SK-N-SH treated with all-trans-retinoic acid at 6 μM for 48 hours (cell line): ENCODE data around the gene BABAM1.

Experiments used
- ATAC-seq: fragments of 200-7000 bp; cut with Tn5 transposase; 3 replicates; pipeline ENCODE4 v1.9.1; 2020; ENCODE audit warnings: mild to moderate bottlenecking, moderate library complexity
- ARNTL ChIP-seq: fragments of 450-650 bp; formaldehyde crosslinking; IDR thresholded peaks from 2 replicates; pipeline ENCODE4 v1.5.0; 2020; ENCODE audit warnings: low read depth, mild to moderate bottlenecking, moderate library complexity, borderline replicate concordance
- BACH2 ChIP-seq: fragments of 250-450 bp; sonication (Bioruptor Pico); IDR thresholded peaks from 2 replicates; pipeline ENCODE4 v1.9.0; 2021; ENCODE audit warnings: mild to moderate bottlenecking, borderline replicate concordance
- CREB5 ChIP-seq: fragments of 250-450 bp; sonication (Bioruptor Pico); IDR thresholded peaks from 2 replicates; pipeline ENCODE4 v1.5.1; 2020; ENCODE audit warnings: low read depth, mild to moderate bottlenecking, moderate library complexity
- CSDC2 ChIP-seq: fragments of 250-450 bp; sonication (Bioruptor Pico); IDR thresholded peaks from 2 replicates; pipeline ENCODE4 v1.5.0; 2020; ENCODE audit warnings: mild to moderate bottlenecking, moderate library complexity
- CSRNP3 ChIP-seq: fragments of 250-450 bp; sonication (Bioruptor Pico); IDR thresholded peaks from 2 replicates; pipeline ENCODE4 v1.5.1; 2021; ENCODE audit warnings: mild to moderate bottlenecking, moderate library complexity
- ESRRG ChIP-seq: fragments of 250-450 bp; sonication (Bioruptor Pico); IDR thresholded peaks from 2 replicates; pipeline ENCODE4 v1.6.1; 2021; ENCODE audit warnings: mild to moderate bottlenecking
- GLIS3 ChIP-seq: fragments of 250-450 bp; sonication (Bioruptor Pico); IDR thresholded peaks from 2 replicates; pipeline ENCODE4 v1.5.0; 2020; ENCODE audit warnings: mild to moderate bottlenecking, moderate library complexity
- ISL1 ChIP-seq: fragments of 250-450 bp; sonication (Bioruptor Pico); IDR thresholded peaks from 2 replicates; pipeline ENCODE4 v2.1.2; 2022; ENCODE audit warnings: mild to moderate bottlenecking, moderate library complexity
- OSR1 ChIP-seq: fragments of 250-450 bp; sonication (Bioruptor Pico); IDR thresholded peaks from 2 replicates; pipeline ENCODE4 v1.8.0; 2022; ENCODE audit warnings: moderate library complexity, mild to moderate bottlenecking, inconsistent platforms
- PPARA ChIP-seq: fragments of 250-450 bp; sonication (Bioruptor Pico); IDR thresholded peaks from 2 replicates; pipeline ENCODE4 v1.5.0; 2020; ENCODE audit warnings: mild to moderate bottlenecking, borderline replicate concordance
- RARB ChIP-seq: fragments of 250-450 bp; sonication (Bioruptor Pico); IDR thresholded peaks from 2 replicates; pipeline ENCODE4 v1.8.0; 2021; ENCODE audit warnings: mild to moderate bottlenecking, moderate library complexity
- SNAI2 ChIP-seq: fragments of 250-450 bp; sonication (Bioruptor Pico); IDR thresholded peaks from 2 replicates; pipeline ENCODE4 v1.5.0; 2020; ENCODE audit warnings: mild to moderate bottlenecking, moderate library complexity
- TCF4 ChIP-seq: fragments of 250-450 bp; sonication (Bioruptor Pico); IDR thresholded peaks from 2 replicates; pipeline ENCODE4 v1.8.0; 2021; ENCODE audit warnings: mild to moderate bottlenecking, moderate library complexity, borderline replicate concordance
- TOX ChIP-seq: fragments of 250-450 bp; sonication (Bioruptor Pico); IDR thresholded peaks from 2 replicates; pipeline ENCODE4 v1.8.0; 2021; ENCODE audit warnings: mild to moderate bottlenecking, moderate library complexity, borderline replicate concordance
- TSHZ2 ChIP-seq: fragments of 250-450 bp; sonication (Bioruptor Pico); IDR thresholded peaks from 2 replicates; pipeline ENCODE4 v1.5.0; 2020; ENCODE audit warnings: mild to moderate bottlenecking, moderate library complexity
- ZC3H10 ChIP-seq: fragments of 250-450 bp; sonication (Bioruptor Pico); IDR thresholded peaks from 2 replicates; pipeline ENCODE4 v1.5.1; 2021; ENCODE audit warnings: mild to moderate bottlenecking, moderate library complexity
- ZFP30 ChIP-seq: fragments of 450-650 bp; formaldehyde crosslinking; IDR thresholded peaks from 2 replicates; pipeline ENCODE4 v1.5.0; 2022; ENCODE audit warnings: mild to moderate bottlenecking, moderate library complexity
- ZNF565 ChIP-seq: fragments of 450-650 bp; formaldehyde crosslinking; conservative IDR thresholded peaks from 2 replicates; pipeline ENCODE4 v1.5.0; 2020; ENCODE audit warnings: low read depth, mild to moderate bottlenecking, moderate library complexity
- ZNF70 ChIP-seq: fragments of 450-650 bp; formaldehyde crosslinking; IDR thresholded peaks from 2 replicates; pipeline ENCODE4 v1.5.0; 2020; ENCODE audit warnings: mild to moderate bottlenecking, moderate library complexity
- ZNF8 ChIP-seq: fragments of 450-650 bp; formaldehyde crosslinking; IDR thresholded peaks from 2 replicates; pipeline ENCODE4 v1.5.0; 2020; ENCODE audit warnings: mild to moderate bottlenecking, moderate library complexity

Gene BABAM1

GRCh38 chr19:17232258-17232657, 35.0 kb upstream of the BABAM1 start:
- no peak for ATAC-seq
- TF ChIP-seq OSR1 (CRISPR knock-in tag) (no peak), ARNTL (CRISPR knock-in tag) (no peak), GLIS3 (CRISPR knock-in tag) (no peak), TSHZ2 (CRISPR knock-in tag) (no peak), ZC3H10 (no peak), ZNF8 (no peak), ZNF565 (CRISPR knock-in tag) (no peak), SNAI2 (CRISPR knock-in tag) (no peak)

- peak; percentile 85 for ATAC-seq
- TF ChIP-seq SNAI2 (CRISPR knock-in tag) (no peak), BACH2 (CRISPR knock-in tag) (no peak), CSDC2 (CRISPR knock-in tag) (no peak), CREB5 (CRISPR knock-in tag) (no peak), CSRNP3 (CRISPR knock-in tag) (no peak), ARNTL (CRISPR knock-in tag) (no peak), TSHZ2 (CRISPR knock-in tag) (no peak), GLIS3 (CRISPR knock-in tag) (no peak), ISL1 (CRISPR knock-in tag) (no peak), TCF4 (CRISPR knock-in tag) (no peak), ZFP30 (CRISPR knock-in tag) (no peak), RARB (CRISPR knock-in tag) (no peak), OSR1 (CRISPR knock-in tag) (no peak), PPARA (CRISPR knock-in tag) (no peak), TOX (CRISPR knock-in tag) (no peak), ESRRG (no peak)
These were observed 32.3 kb upstream of the BABAM1 start for GRCh38 chr19:17234911-17235299.

GRCh38 chr19:17235300-17235970, 31.8 kb upstream of the BABAM1 start:
- ATAC-seq, result peak; percentile 82
- TF ChIP-seq ZNF70 (CRISPR knock-in tag) (no peak), CSRNP3 (CRISPR knock-in tag) (no peak), CREB5 (CRISPR knock-in tag) (no peak)
- TF ChIP-seq, all 23 proteins: peak for 0
